ENCODE measurements around the gene EVC2. TPM values are rescaled to one million over a fixed set of nuclear protein-coding genes. Genes with fewer than 3 reads are reported as not detected.

Gene EVC2
- total RNA-seq, 1 experiment from 2014 or later, result 7.8 TPM

DNA sequence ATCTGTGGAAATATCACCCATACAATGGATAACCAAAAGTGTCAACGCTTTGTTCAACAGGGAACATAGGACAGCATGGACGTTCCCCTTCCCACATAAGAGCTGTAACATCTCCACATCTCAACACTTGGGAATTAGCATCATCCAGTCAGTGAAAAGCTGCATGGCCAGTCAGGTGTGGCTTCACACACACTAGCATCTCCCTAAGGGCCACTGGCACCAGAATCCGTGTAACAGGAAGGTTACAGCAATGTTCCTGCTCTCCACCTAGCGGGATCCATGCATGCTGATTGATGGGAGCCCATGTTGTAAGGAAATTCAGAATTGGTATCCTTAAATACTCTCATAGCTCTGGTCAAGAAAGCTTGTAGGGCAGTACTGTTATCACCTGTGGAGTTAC, 78.8 kb downstream of the EVC2 start:
- Mint-ChIP-seq H3K27me3 (ENCODE audit: low read depth) (no peaks in the 10 kb centered on the region), H3K4me1 (peaks cover 8 to 9% of the 10 kb centered on the region in 2 experiments; a peak in 3 of 4 replicates), H3K36me3 (ENCODE audit: insufficient read depth in 1 of 3, low read depth in 3 of 3) (peaks cover 4 to 35% (median 19%) of the 10 kb centered on the region in 3 experiments), H3K9me3 (no peaks in the 10 kb centered on the region), H3K4me3 (no peak overlapping the region), H3K27ac (no peak overlapping the region)
- no peak overlapping the region for H3K23ac ChIP-seq (ENCODE audit: insufficient read length, low read depth, low read length)
- H3K27me3 ChIP-seq (ENCODE audit: insufficient read depth, low read length), result no peaks in the 10 kb centered on the region
- no peaks in the 10 kb centered on the region for H3K79me1 ChIP-seq (ENCODE audit: insufficient read depth, low read depth, low read length, poor library complexity, severe bottlenecking)
- no peak overlapping the region for H2BK12ac ChIP-seq (ENCODE audit: insufficient read length, low read depth, low read length)
- no peaks in the 10 kb centered on the region for H4K20me1 ChIP-seq (ENCODE audit: control insufficient read depth, insufficient read depth, insufficient read length)
- DNase-seq, result no peak
- H3K79me2 ChIP-seq (ENCODE audit: insufficient read depth, low read length), result no peaks in the 10 kb centered on the region
- no peak overlapping the region for H4K8ac ChIP-seq (replicated peaks; ENCODE audit: insufficient read length, low read depth, low read length)
- no peak overlapping the region for H3K9ac ChIP-seq (ENCODE audit: extremely low read depth, insufficient read length, low read length)
- H3K4ac ChIP-seq (ENCODE audit: low read depth, low read length), result no peak overlapping the region
- H2BK20ac ChIP-seq (ENCODE audit: low read depth, low read length, poor library complexity, severe bottlenecking), result no peak overlapping the region
- WGBS (ENCODE audit: extremely low coverage, insufficient read length, low lambda C conversion rate), result no CpG with 5 or more reads among the region's 4 CpGs
- H4K91ac ChIP-seq (ENCODE audit: insufficient read length, low read depth, low read length), result no peak overlapping the region
- no peak overlapping the region for H4K5ac ChIP-seq (ENCODE audit: insufficient read length, low read depth, low read length)
- no peaks in the 10 kb centered on the region for H3K9me3 ChIP-seq (ENCODE audit: control insufficient read depth, low read depth, low read length)
- no peaks in the 10 kb centered on the region for H3K23me2 ChIP-seq (ENCODE audit: insufficient read length, low read depth, low read length, poor library complexity, severe bottlenecking)
- H2BK120ac ChIP-seq (ENCODE audit: low read depth, low read length, poor library complexity, severe bottlenecking), result no peak overlapping the region
- TF ChIP-seq, protein P1, sequence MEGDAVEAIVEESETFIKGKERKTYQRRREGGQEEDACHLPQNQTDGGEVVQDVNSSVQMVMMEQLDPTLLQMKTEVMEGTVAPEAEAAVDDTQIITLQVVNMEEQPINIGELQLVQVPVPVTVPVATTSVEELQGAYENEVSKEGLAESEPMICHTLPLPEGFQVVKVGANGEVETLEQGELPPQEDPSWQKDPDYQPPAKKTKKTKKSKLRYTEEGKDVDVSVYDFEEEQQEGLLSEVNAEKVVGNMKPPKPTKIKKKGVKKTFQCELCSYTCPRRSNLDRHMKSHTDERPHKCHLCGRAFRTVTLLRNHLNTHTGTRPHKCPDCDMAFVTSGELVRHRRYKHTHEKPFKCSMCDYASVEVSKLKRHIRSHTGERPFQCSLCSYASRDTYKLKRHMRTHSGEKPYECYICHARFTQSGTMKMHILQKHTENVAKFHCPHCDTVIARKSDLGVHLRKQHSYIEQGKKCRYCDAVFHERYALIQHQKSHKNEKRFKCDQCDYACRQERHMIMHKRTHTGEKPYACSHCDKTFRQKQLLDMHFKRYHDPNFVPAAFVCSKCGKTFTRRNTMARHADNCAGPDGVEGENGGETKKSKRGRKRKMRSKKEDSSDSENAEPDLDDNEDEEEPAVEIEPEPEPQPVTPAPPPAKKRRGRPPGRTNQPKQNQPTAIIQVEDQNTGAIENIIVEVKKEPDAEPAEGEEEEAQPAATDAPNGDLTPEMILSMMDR (conservative IDR thresholded peaks at IDR 0.05), result no peak
- H2BK5ac ChIP-seq (ENCODE audit: insufficient read length, low read length), result no peak overlapping the region
- no peak overlapping the region for H2AK5ac ChIP-seq (ENCODE audit: insufficient read length, low read length)
- H2BK15ac ChIP-seq (ENCODE audit: low read depth, low read length), result no peak overlapping the region
- no peak overlapping the region for H2AFZ ChIP-seq (ENCODE audit: low read length)
- H3K14ac ChIP-seq (ENCODE audit: insufficient read depth, low read length), result no peak overlapping the region
- no peak overlapping the region for H3K56ac ChIP-seq (ENCODE audit: insufficient read length, low read depth, low read length)
- H3K27ac ChIP-seq (ENCODE audit: insufficient read length, low read depth, low read length), result no peak overlapping the region
- no peak overlapping the region for H3T11ph ChIP-seq (ENCODE audit: low read length)
- no peak overlapping the region for H3K18ac ChIP-seq (ENCODE audit: insufficient read length, low read depth, low read length)
- H3K4me2 ChIP-seq (ENCODE audit: insufficient read depth, insufficient read length, low read length), result no peak overlapping the region
- no peaks in the 10 kb centered on the region; the same call in 1 of the 2 replicates for H3K4me1 ChIP-seq (ENCODE audit: insufficient read depth, low read length)
